Fibroblast of the aortic adventitia (primary cell): ENCODE results near the gene PRF1. TPM values are rescaled to one million over a fixed set of nuclear protein-coding genes. Genes with fewer than 3 reads are reported as not detected.
"Not testable (repeated sequence)": the region's sequence is repeated elsewhere in the genome, so short reads cannot be mapped to it uniquely, and the experiment has no call there.

ENCODE experiments used
- DNase-seq: peaks from one replicate; pipeline ENCODE4 v3.0.0-alpha.2; 2010; ENCODE audit warnings: low read depth
- H3K4me3 ChIP-seq: 2 replicates; pipeline ENCODE4 v1.5.1; 2011; ENCODE audit warnings: low read depth, mild to moderate bottlenecking, control low read depth, low read length, moderate library complexity
- total RNA-seq: library from RNA; depleted of rRNA; stranded (reverse); fragments of >200 nt; gene quantifications from 2 replicates; pipeline ENCODE4 v1.2.3, GENCODE V29; 2012; ENCODE audit warnings: low replicate concordance
- TF ChIP-seq, protein P1 (sequence below): IDR thresholded peaks from 2 replicates; pipeline ENCODE4 v1.5.1; 2011; ENCODE audit warnings: mild to moderate bottlenecking, low read length, control low read depth, inconsistent platforms; ENCODE audit not compliant: insufficient read depth

The PRF1 gene
- total RNA-seq, 1 donor, result not detected

DNA sequence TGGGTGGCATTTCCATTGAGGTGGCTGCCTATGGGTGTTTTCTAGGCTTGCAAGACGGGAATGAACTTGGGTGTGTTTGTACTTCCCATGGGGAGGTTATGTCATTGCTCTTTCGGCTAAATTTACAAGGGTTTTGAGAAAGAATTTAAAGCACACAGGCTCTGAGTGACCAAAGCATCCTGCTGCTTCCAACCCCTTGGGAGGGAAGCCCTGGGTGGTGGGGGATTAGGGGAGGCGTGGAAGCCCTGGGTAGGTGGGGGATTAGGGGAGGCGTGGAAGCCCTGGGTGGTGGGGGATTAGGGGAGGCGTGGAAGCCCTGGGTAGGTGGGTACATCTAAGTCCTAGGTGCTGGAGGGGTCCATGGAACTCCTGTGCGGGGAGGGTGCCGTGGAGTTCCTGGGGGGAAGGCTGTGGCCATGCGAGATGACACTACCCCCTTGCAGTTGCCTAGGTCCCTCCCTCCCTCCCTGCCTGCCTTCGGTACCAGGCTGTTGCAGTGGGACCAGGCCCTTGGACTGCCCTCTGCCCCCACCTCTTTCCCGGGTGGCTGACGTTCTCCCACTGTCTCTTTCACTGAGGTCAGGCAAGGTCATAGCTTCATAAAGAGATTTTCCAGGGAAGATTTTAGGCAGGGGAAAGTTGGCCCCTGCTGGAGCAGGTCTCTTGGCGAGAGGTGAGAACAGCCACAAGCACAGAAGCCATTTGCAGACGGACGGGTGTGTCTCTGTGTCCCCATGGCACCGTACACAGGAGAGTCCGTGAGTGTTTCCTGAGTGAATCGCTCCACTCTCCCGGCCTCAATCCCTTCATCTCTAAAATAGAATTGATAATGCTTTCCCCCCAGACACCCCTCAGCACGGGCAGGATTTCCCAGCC lies 19.5 kb downstream of the PRF1 start:
- no peak overlapping the region for H3K4me3 ChIP-seq
- DNase-seq, result no peak
- TF ChIP-seq, protein P1, sequence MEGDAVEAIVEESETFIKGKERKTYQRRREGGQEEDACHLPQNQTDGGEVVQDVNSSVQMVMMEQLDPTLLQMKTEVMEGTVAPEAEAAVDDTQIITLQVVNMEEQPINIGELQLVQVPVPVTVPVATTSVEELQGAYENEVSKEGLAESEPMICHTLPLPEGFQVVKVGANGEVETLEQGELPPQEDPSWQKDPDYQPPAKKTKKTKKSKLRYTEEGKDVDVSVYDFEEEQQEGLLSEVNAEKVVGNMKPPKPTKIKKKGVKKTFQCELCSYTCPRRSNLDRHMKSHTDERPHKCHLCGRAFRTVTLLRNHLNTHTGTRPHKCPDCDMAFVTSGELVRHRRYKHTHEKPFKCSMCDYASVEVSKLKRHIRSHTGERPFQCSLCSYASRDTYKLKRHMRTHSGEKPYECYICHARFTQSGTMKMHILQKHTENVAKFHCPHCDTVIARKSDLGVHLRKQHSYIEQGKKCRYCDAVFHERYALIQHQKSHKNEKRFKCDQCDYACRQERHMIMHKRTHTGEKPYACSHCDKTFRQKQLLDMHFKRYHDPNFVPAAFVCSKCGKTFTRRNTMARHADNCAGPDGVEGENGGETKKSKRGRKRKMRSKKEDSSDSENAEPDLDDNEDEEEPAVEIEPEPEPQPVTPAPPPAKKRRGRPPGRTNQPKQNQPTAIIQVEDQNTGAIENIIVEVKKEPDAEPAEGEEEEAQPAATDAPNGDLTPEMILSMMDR, result no peak

DNA sequence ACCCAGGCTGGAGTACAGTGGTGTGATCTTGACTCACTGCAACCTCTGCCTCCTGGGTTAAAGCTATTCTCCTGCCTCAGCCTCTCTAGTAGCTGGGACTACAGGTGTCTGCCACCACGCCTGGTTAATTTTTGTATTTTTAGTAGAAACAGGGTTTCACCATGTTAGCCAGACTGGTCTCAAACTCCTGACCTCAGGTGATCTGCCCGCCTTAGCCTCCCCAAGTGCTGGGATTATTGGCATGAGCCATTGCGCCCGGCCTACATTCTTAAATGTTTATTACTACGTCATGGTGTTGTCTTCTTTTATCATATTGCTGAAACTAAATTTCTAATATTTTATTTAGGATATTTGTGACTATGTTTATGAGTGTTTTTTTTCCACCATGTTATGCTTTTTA lies 21.4 kb downstream of the PRF1 start:
- DNase-seq, result not testable (repeated sequence)

DNA sequence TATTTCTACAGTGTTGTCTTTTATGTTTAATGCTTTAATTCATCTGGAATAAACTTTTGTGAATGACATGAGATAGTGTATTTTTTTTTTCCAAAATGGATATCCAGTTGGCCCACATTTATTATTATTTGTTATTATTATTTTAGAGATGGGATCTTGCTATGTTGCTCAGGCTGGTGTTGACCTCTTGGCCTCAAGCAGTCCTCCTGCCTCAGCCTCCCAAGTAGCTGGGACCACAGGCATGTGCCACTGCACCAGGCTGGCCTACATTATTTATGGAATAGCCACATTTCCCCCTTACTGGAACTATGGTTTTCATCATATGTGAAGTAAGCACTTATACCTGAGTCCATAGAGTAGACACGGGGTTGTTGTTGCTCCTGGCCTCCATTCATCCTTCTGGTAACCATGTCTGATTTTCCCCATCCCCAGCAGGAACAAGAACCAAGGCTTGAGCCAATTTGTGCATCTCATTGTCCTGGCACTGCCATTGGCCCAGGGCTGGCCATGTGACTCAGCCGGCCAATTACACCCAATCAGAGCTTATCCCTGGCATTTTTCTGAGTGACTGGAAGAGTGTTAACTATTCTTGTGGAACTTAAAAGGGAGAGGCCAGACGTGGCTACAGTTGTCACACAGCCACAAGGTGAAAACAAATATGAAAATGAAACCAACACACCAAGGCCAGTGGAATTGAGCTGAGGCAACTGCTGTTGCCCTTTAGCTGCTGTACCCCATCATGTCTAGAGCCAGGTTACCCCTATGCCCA lies 23.1 kb downstream of the PRF1 start:
- DNase-seq, result no peak
- TF ChIP-seq, protein P1, result no peak
- no peak overlapping the region for H3K4me3 ChIP-seq

More for the DNA sequence above, 21.4 kb downstream of the PRF1 start:
- H3K4me3 ChIP-seq, result not testable (repeated sequence)

DNA sequence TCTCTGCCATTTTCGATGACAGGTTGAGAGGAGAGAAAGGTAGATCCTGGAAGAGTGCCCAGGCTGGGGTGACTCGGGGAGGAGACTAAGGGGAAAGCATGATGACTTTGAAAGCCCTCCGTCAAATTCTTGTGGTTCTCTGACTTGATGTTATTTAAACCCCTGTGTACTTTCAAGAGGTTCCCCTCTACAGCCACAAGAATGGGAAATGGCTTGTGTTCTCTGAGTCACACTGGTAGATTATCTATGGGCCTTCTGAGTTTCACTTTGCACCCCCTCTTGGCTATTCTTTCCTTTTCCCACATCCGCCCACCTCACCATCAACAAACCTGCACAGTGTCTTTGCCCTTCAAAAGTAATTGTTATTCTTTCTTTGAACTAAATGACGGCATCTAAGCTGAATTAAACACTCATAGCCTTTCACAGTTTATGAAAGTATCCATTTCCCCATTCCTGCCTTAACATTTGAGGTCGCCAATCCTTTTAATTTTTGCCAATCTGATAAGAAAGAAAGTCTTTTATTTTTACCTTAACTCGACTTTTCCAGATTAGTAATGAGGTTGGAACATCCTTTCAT lies 24.1 kb downstream of the PRF1 start:
- H3K4me3 ChIP-seq, result no peak overlapping the region
- DNase-seq, result peak; percentile 85
- TF ChIP-seq, protein P1, result no peak

DNA sequence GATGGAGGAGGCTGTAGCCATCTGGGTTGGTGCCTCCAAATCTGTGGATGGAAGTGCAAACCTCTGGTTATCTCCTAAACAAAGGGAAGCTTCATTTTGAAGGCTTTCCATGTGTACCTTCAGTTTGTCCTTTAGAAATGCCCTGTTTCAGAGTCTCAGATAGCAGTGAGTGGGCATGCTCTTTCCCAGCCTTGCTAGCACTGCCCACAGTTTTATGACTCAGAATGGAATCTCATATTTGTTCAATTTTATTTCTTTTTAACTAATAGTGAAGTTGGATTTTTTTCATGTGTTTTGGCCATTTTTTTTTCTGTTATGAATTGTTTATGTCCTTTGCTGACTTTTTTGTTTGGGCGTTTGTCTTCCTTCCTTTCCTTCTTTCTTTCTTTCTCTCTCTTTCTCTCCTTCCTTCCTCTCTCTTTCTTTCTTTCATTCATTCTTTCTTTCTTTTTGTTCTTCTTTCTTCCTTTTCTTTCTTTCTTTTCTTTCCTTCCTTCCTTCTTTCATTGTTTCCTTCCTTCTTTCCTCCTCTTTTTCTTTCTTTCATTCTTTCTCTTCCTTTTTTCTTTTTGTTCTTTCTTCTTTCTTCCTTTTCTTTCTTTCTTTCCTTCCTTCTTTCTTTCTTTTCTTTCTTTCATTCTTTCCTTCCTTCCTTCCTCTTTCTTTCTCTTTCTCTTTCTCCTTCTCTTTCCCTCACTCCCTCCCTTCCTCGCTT lies 25.6 kb downstream of the PRF1 start:
- TF ChIP-seq, protein P1, result no peak
- no peak overlapping the region for H3K4me3 ChIP-seq

DNA sequence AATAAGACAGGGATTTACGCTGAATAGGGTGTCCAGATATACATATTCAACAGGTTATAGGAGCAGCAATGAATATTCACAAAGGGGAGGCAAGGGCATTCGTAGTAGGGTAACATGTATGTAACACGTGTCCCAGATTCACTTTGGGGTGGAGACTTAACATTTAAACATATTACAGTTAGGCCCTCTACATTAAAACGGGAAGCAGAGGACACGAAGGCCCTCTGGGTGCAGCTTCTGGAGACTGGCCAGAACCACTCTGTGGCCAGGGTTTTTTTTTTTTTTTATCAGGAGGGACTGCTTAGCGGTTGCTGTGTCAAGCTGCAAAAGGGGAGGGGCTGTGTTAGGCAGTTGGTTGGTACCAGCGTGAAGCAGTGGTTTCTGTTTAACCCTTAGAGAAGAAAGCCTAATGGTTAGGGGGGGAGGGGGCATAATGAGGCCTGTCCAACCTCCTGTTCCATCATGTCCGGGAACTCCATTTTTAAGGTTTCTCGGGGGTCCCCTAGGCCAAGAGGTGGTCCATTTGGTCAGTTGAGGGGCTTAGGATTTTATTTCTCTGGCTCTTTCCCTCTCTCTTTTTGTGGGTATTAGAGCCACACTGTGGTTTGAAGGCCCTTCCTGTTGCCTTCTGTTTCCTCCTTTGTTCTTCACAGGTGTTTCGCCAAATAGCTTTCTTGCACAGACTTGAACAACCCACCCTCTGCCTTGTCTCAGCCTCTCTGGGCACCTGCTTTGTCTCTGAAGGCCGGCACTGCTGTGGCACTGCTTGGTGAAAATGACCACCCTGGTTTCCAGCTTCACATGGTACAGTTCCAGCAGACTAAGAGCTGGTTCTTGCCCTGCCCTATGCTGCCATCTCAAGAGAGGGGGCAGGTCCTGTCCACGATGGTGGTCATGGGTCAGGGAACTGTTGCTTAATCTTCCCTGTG lies 26.4 kb downstream of the PRF1 start:
- H3K4me3 ChIP-seq, result no peak overlapping the region
- TF ChIP-seq, protein P1, result no peak
- peak; percentile 77 for DNase-seq

More for the DNA sequence above, 25.6 kb downstream of the PRF1 start:
- DNase-seq, result peak; percentile 42
